Liver (tissue), 9 donors: Measurements from ENCODE around the gene SPTLC3. TPM values are rescaled to one million over a fixed set of nuclear protein-coding genes. Genes with fewer than 3 reads are reported as not detected.

Source experiments
- DNase-seq: peaks from one replicate; pipeline ENCODE4 v3.0.0-alpha.2; 2017; ENCODE audit warnings: low spot score
- H3K27ac ChIP-seq, 2 donors: one replicate each; pipeline ENCODE4 v1.7.0; 2013; ENCODE audit warnings: inconsistent platforms in 2 of 2, low read length in 2 of 2, control low read depth in 1 of 2, low read depth in 1 of 2, mild to moderate bottlenecking in 1 of 2
- H3K27me3 ChIP-seq, 4 donors: one replicate each; pipeline versions ENCODE4 v1.6.1 to v1.7.0; 2013; ENCODE audit warnings: low read length in 3 of 4, inconsistent platforms in 1 of 4, mild to moderate bottlenecking in 1 of 4, moderate library complexity in 1 of 4; ENCODE audit not compliant: control insufficient read depth in 4 of 4, insufficient read depth in 4 of 4
- H3K36me3 ChIP-seq, 4 donors: one replicate each; pipeline versions ENCODE4 v1.6.1 to v1.7.0; 2013; ENCODE audit warnings: low read length in 3 of 4, mild to moderate bottlenecking in 3 of 4, low read depth in 1 of 4, moderate library complexity in 1 of 4; ENCODE audit not compliant: control insufficient read depth in 4 of 4, insufficient read depth in 3 of 4
- H3K4me1 ChIP-seq, 4 donors: one replicate each; pipeline versions ENCODE4 v1.6.1 to v1.7.0; 2013; ENCODE audit warnings: low read length in 3 of 4, mild to moderate bottlenecking in 3 of 4, moderate library complexity in 1 of 4; ENCODE audit not compliant: control insufficient read depth in 4 of 4, insufficient read depth in 4 of 4
- H3K4me3 ChIP-seq, 3 donors: one replicate each; pipeline versions ENCODE4 v1.6.1 to v1.7.0; 2013; ENCODE audit warnings: low read length in 3 of 3, control low read depth in 1 of 3, low read depth in 1 of 3, mild to moderate bottlenecking in 1 of 3
- H3K9ac ChIP-seq, 2 donors: one replicate each; pipeline ENCODE4 v1.7.0; 2013; ENCODE audit warnings: low read length in 2 of 2, mild to moderate bottlenecking in 2 of 2, moderate library complexity in 2 of 2, control low read depth in 1 of 2, low read depth in 1 of 2
- H3K9me3 ChIP-seq, 4 donors: one replicate each; pipeline versions ENCODE4 v1.6.1 to v1.7.0; 2013; ENCODE audit warnings: low read length in 3 of 4; ENCODE audit not compliant: control insufficient read depth in 4 of 4
- ATF3 ChIP-seq: IDR thresholded peaks from 2 replicates; pipeline ENCODE4 v1.6.1; 2016; ENCODE audit warnings: antibody characterized with exemption
- EGR1 ChIP-seq, 2 donors: IDR thresholded peaks; 2 replicates each; pipeline ENCODE4 v1.6.1; 2016 to 2018; ENCODE audit warnings: antibody characterized with exemption in 2 of 2, low read depth in 2 of 2
- FOXA1 ChIP-seq: IDR thresholded peaks from 2 replicates; pipeline ENCODE4 v1.6.1; 2016; ENCODE audit warnings: antibody characterized with exemption
- FOXA2 ChIP-seq: IDR thresholded peaks from 2 replicates; pipeline ENCODE4 v1.6.1; 2016; ENCODE audit warnings: antibody characterized with exemption
- GABPA ChIP-seq, 2 donors: IDR thresholded peaks in 1 of 2; conservative IDR thresholded peaks in 1 of 2; 2 replicates each; pipeline ENCODE4 v1.6.1; 2016; ENCODE audit warnings: antibody characterized with exemption in 2 of 2, mild to moderate bottlenecking in 1 of 2, moderate library complexity in 1 of 2
- HNF4A ChIP-seq, 2 donors: conservative IDR thresholded peaks; 2 replicates each; pipeline ENCODE4 v1.6.1; 2016; ENCODE audit warnings: antibody characterized with exemption in 2 of 2, mild to moderate bottlenecking in 2 of 2
- HNF4G ChIP-seq: IDR thresholded peaks from 2 replicates; pipeline ENCODE4 v1.6.1; 2016; ENCODE audit warnings: antibody characterized with exemption
- JUND ChIP-seq, 2 donors: IDR thresholded peaks; 2 replicates each; pipeline ENCODE4 v1.6.1; 2016; ENCODE audit warnings: antibody characterized with exemption in 2 of 2
- RAD21 ChIP-seq, 2 donors: IDR thresholded peaks; 2 replicates each; pipeline ENCODE4 v1.6.1; 2016; ENCODE audit warnings: antibody characterized with exemption in 2 of 2, mild to moderate bottlenecking in 2 of 2
- REST ChIP-seq: IDR thresholded peaks from 2 replicates; pipeline ENCODE4 v1.6.1; 2016; ENCODE audit warnings: antibody characterized with exemption, mild to moderate bottlenecking
- RXRA ChIP-seq, 2 donors: IDR thresholded peaks; 2 replicates each; pipeline ENCODE4 v1.6.1; 2017 to 2018; ENCODE audit warnings: antibody characterized with exemption in 2 of 2, mild to moderate bottlenecking in 1 of 2
- TAF1 ChIP-seq: conservative IDR thresholded peaks from 2 replicates; pipeline ENCODE4 v1.6.1; 2016; ENCODE audit warnings: antibody characterized with exemption, mild to moderate bottlenecking
- YY1 ChIP-seq: IDR thresholded peaks from 2 replicates; pipeline ENCODE4 v1.6.1; 2016; ENCODE audit warnings: antibody characterized with exemption, mild to moderate bottlenecking
- ZBTB33 ChIP-seq: IDR thresholded peaks from 2 replicates; pipeline ENCODE4 v1.6.1; 2016; ENCODE audit warnings: antibody characterized with exemption
- WGBS: extraction: QIAGEN DNeasy Blood & Tissue Kit; methylation state at CpG from one replicate; pipeline ENCODE4 v1.1.7; 2013; 5-methylcytosine and 5-hydroxymethylcytosine counted together
- polyA plus RNA-seq, 2 donors: library from polyadenylated mRNA; stranded (reverse) in 1 of 2; unstranded in 1 of 2; fragments of 200-250 nt in 1 of 2; fragments of >200 nt in 1 of 2; fragmentation: Nextera tagmentation in 1 of 2; extraction: Ambion mirVana in 1 of 2; gene quantifications; one replicate each; pipeline versions ENCODE4 v1.2.1 to v1.2.3, GENCODE V29; 2013 to 2015
- total RNA-seq, 2 donors: library from RNA; depleted of rRNA; stranded (reverse); fragments of >200 nt; gene quantifications; one replicate each; pipeline ENCODE4 v1.2.3, GENCODE V29; 2014
- donor health status: healthy.
- donor health status: healthy.
- donor health status: healthy.
- donor health status: healthy.
- donor health status: healthy.

SPTLC3 gene
- total and polyA plus RNA-seq, 4 donors = 4.2 to 40.9 (median 20.4) TPM

- H3K4me3 ChIP-seq = no peak overlapping the region
- no peaks in the 10 kb centered on the region for H3K4me1 ChIP-seq
- H3K36me3 ChIP-seq = no peaks in the 10 kb centered on the region
- TF ChIP-seq REST (no peak), HNF4A (conservative IDR thresholded peaks at IDR 0.05) (no peak), FOXA1 (no peak), TAF1 (no peak), GABPA (IDR thresholded peaks at IDR 0.05 in 1 of 2, conservative IDR thresholded peaks at IDR 0.05 in 1 of 2) (no peak), ATF3 (no peak), HNF4G (no peak)
- H3K27me3 ChIP-seq = no peaks in the 10 kb centered on the region
- DNase-seq = no peak
- H3K9ac ChIP-seq = no peak overlapping the region
- no peak overlapping the region for H3K27ac ChIP-seq
- WGBS = 91% methylated on average over 3 of the region's 3 CpGs
- H3K9me3 ChIP-seq = no peaks in the 10 kb centered on the region
These were observed 19.1 kb upstream of the SPTLC3 start for GRCh38 chr20:12989586-12990115.

- H3K9me3 ChIP-seq = no peaks in the 10 kb centered on the region
- 88% methylated on average over 2 of the region's 2 CpGs for WGBS
- no peak for TF ChIP-seq HNF4A (conservative IDR thresholded peaks at IDR 0.05)
- no peak for TF ChIP-seq ZBTB33
- TF ChIP-seq REST = no peak
- TF ChIP-seq HNF4G = no peak
- TF ChIP-seq YY1 = no peak
- no peak for TF ChIP-seq FOXA2
- no peak for TF ChIP-seq JUND (IDR thresholded peaks at IDR 0.05)
- no peak for TF ChIP-seq RXRA (IDR thresholded peaks at IDR 0.05)
- TF ChIP-seq RAD21 (IDR thresholded peaks at IDR 0.05) = no peak
- no peak for TF ChIP-seq ATF3
- TF ChIP-seq GABPA (IDR thresholded peaks at IDR 0.05 in 1 of 2, conservative IDR thresholded peaks at IDR 0.05 in 1 of 2) = no peak
- no peak for TF ChIP-seq EGR1 (IDR thresholded peaks at IDR 0.05; ENCODE audit: low read depth in 2 of 2)
- TF ChIP-seq FOXA1 = no peak
- no peak overlapping the region for H3K27ac ChIP-seq
- H3K4me3 ChIP-seq = no peak overlapping the region
- no peaks in the 10 kb centered on the region for H3K36me3 ChIP-seq
- no peak for DNase-seq
- H3K27me3 ChIP-seq = no peaks in the 10 kb centered on the region
- no peaks in the 10 kb centered on the region for H3K4me1 ChIP-seq
- H3K9ac ChIP-seq = no peak overlapping the region
These were observed 11.6 kb upstream of the SPTLC3 start for GRCh38 chr20:12997128-12997655.
